ENCODE measurements around the gene OR10J5. TPM values are rescaled to one million over a fixed set of nuclear protein-coding genes. Genes with fewer than 3 reads are reported as not detected.

Gene OR10J5
- total RNA-seq, 1 donor from 2014 or later: not detected

Other genes starting within 250 kb of the OR10J5 start
- gene FCER1A, start 233.7 kb downstream of the OR10J5 start, total RNA-seq: 1.1 TPM
- gene OR10J4, start 103.8 kb downstream of the OR10J5 start, total RNA-seq: not detected
- not detected for gene OR10J1, start 96.3 kb downstream of the OR10J5 start, total RNA-seq
- gene APCS, start 51.8 kb upstream of the OR10J5 start, total RNA-seq: 54.7 TPM
- 46.3 TPM for gene CRP, start 178.6 kb upstream of the OR10J5 start, total RNA-seq
- gene DUSP23, start 245.0 kb upstream of the OR10J5 start, total RNA-seq: 44.0 TPM